Measurements from ENCODE around the gene OXT.

GRCh38 chr20:3111507-3111906 lies 40.1 kb downstream of the OXT start:
- no peak for TF ChIP-seq CTCF (IDR thresholded peaks at IDR 0.05)
- no peak for TF ChIP-seq EZH2 (IDR thresholded peaks at IDR 0.05; ENCODE audit: borderline replicate concordance, insufficient read depth, low read depth, low read length, poor library complexity, severe bottlenecking)

Measured in B cell (primary cell).